H1 (cell line): ENCODE measurements around the gene CUBN. TPM values are rescaled to one million over a fixed set of nuclear protein-coding genes. Genes with fewer than 3 reads are reported as not detected.

Source experiments
- CTCF ChIA-PET: fragments of 300-600 bp; sonication (Branson Sonifier 250); formaldehyde crosslinking; loops from one replicate; lab custom pipeline; 2021; ENCODE audit not compliant: partially characterized antibody; lab: Charles Lee
- POLR2A ChIA-PET: fragments of 300-600 bp; sonication (Branson Sonifier 250); formaldehyde crosslinking; loops from one replicate; lab custom pipeline; 2021; ENCODE audit warnings: inconsistent platforms; ENCODE audit not compliant: partially characterized antibody; lab: Charles Lee
- DNase-seq, 2 experiments: peaks; one replicate each; pipeline versions ENCODE4 v3.0.0 to v3.0.0-alpha.2; 2010 to 2022; ENCODE audit warnings: low spot score in 2 of 2, low read depth in 1 of 2, mixed read lengths in 1 of 2
- FAIRE-seq: peaks from 2 replicates; lab custom pipeline; 2011; peaks lifted over from hg19 to GRCh38; lab: Jason Lieb, UNC
- H2AFZ ChIP-seq: 2 replicates; pipeline ENCODE4 v1.8.1; 2012; ENCODE audit warnings: low read length, inconsistent platforms
- H2AK5ac ChIP-seq: 2 replicates; pipeline ENCODE4 v1.6.1; 2013; ENCODE audit warnings: low read depth, low read length
- H2BK120ac ChIP-seq: replicated peaks from 2 replicates; pipeline ENCODE3; 2013; ENCODE audit warnings: low read depth, low read length, inconsistent platforms
- H2BK12ac ChIP-seq: 2 replicates; pipeline ENCODE4 v1.6.1; 2013; ENCODE audit warnings: low read depth, low read length
- H2BK15ac ChIP-seq: 2 replicates; pipeline ENCODE4 v1.6.1; 2013; ENCODE audit warnings: low read length
- H2BK20ac ChIP-seq: 2 replicates; pipeline ENCODE4 v1.6.1; 2013; ENCODE audit warnings: low read length
- H2BK5ac ChIP-seq: 2 replicates; pipeline ENCODE4 v1.6.1; 2013; ENCODE audit warnings: low read depth, low read length
- H3K14ac ChIP-seq: 2 replicates; pipeline ENCODE4 v1.6.1; 2013; ENCODE audit warnings: inconsistent platforms; ENCODE audit not compliant: insufficient read length
- H3K18ac ChIP-seq: 2 replicates; pipeline ENCODE4 v1.6.1; 2013; ENCODE audit warnings: low read length; ENCODE audit errors: extremely low read depth
- H3K23ac ChIP-seq: 2 replicates; pipeline ENCODE4 v1.6.1; 2013; ENCODE audit warnings: inconsistent platforms; ENCODE audit not compliant: insufficient read length
- H3K23me2 ChIP-seq: 2 replicates; pipeline ENCODE4 v1.6.1; 2013; ENCODE audit warnings: low read depth, low read length
- H3K27ac ChIP-seq: 2 replicates; pipeline ENCODE4 v1.6.1; 2011; ENCODE audit warnings: low read depth, low read length, inconsistent platforms
- H3K27me3 ChIP-seq, 4 experiments: replicated peaks in 1 of 4; 1 replicate in 1 of 4; 2 replicates in 3 of 4; pipeline versions ENCODE4 v1.6.1 to v1.8.1; 2011 to 2013; ENCODE audit warnings: low read length in 3 of 4, mild to moderate bottlenecking in 3 of 4, inconsistent platforms in 2 of 4, mixed read lengths in 2 of 4, moderate library complexity in 1 of 4; ENCODE audit not compliant: control insufficient read depth in 3 of 4, insufficient read depth in 3 of 4; ENCODE audit errors: extremely low read depth in 1 of 4
- H3K36me3 ChIP-seq, 4 experiments: 2 replicates each; pipeline versions ENCODE4 v1.6.1 to v1.8.1; 2011 to 2013; ENCODE audit warnings: mild to moderate bottlenecking in 4 of 4, low read length in 3 of 4, moderate library complexity in 2 of 4, control low read depth in 1 of 4, inconsistent platforms in 1 of 4; ENCODE audit not compliant: insufficient read depth in 4 of 4, control insufficient read depth in 2 of 4
- H3K4ac ChIP-seq: replicated peaks from 2 replicates; pipeline ENCODE3; 2013; ENCODE audit warnings: low read length, low read depth, mixed read lengths, inconsistent platforms; ENCODE audit not compliant: insufficient read length
- H3K4me1 ChIP-seq, 4 experiments: replicated peaks in 1 of 4; 1 replicate in 1 of 4; 2 replicates in 3 of 4; pipeline versions ENCODE4 v1.6.1 to v1.8.1; 2011 to 2013; ENCODE audit warnings: low read length in 3 of 4, inconsistent platforms in 2 of 4, mixed read lengths in 1 of 4; ENCODE audit not compliant: insufficient read depth in 4 of 4, control insufficient read depth in 3 of 4
- H3K4me2 ChIP-seq, 2 experiments: 2 replicates each; pipeline versions ENCODE4 v1.6.1 to v1.8.1; 2011 to 2013; ENCODE audit warnings: low read depth in 2 of 2, low read length in 2 of 2, control low read depth in 1 of 2, inconsistent platforms in 1 of 2, mild to moderate bottlenecking in 1 of 2; ENCODE audit not compliant: insufficient read depth in 1 of 2
- H3K4me3 ChIP-seq, 4 experiments: fragments of 200-600, 300-600 bp in 1 of 4; sonication (generic), shearing (Covaris generic), sonication (Bioruptor Twin) in 1 of 4; 2 replicates each; pipeline versions ENCODE4 v1.5.1 to v1.8.1; 2011 to 2016; ENCODE audit warnings: low read length in 4 of 4, low read depth in 3 of 4, control low read depth in 2 of 4, inconsistent platforms in 2 of 4, mild to moderate bottlenecking in 2 of 4, mixed read lengths in 1 of 4, moderate library complexity in 1 of 4; ENCODE audit not compliant: insufficient read depth in 2 of 4; ENCODE audit errors: extremely low read depth in 1 of 4
- H3K56ac ChIP-seq: replicated peaks from 2 replicates; pipeline ENCODE3; 2013; ENCODE audit warnings: low read depth, mild to moderate bottlenecking, mixed read lengths, low read length, inconsistent platforms; ENCODE audit not compliant: insufficient read length
- H3K79me1 ChIP-seq: 2 replicates; pipeline ENCODE4 v1.6.1; 2013; ENCODE audit warnings: low read depth, low read length, control low read depth
- H3K79me2 ChIP-seq, 2 experiments: 2 replicates each; pipeline versions ENCODE4 v1.6.1 to v1.8.1; 2012 to 2013; ENCODE audit warnings: low read length in 2 of 2, mild to moderate bottlenecking in 2 of 2, inconsistent platforms in 1 of 2; ENCODE audit not compliant: insufficient read depth in 2 of 2, control insufficient read depth in 1 of 2
- H3K9ac ChIP-seq, 4 experiments: replicated peaks in 1 of 4; 1 replicate in 1 of 4; 2 replicates in 3 of 4; pipeline versions ENCODE4 v1.6.1 to v1.8.1; 2011 to 2013; ENCODE audit warnings: low read depth in 3 of 4, low read length in 3 of 4, control low read depth in 2 of 4, mild to moderate bottlenecking in 2 of 4, moderate library complexity in 2 of 4, inconsistent platforms in 1 of 4; ENCODE audit errors: extremely low read depth in 1 of 4
- H3K9me3 ChIP-seq, 2 experiments: 2 replicates each; pipeline versions ENCODE4 v1.6.1 to v1.8.1; 2012 to 2013; ENCODE audit warnings: mild to moderate bottlenecking in 2 of 2, moderate library complexity in 2 of 2, control low read depth in 1 of 2, inconsistent platforms in 1 of 2, low read depth in 1 of 2, low read length in 1 of 2, mixed read lengths in 1 of 2; ENCODE audit not compliant: insufficient read depth in 2 of 2
- H4K20me1 ChIP-seq, 2 experiments: replicated peaks in 1 of 2; 2 replicates each; pipeline versions ENCODE3 to v1.8.1; 2011 to 2013; ENCODE audit warnings: inconsistent platforms in 2 of 2, low read length in 2 of 2, mild to moderate bottlenecking in 1 of 2; ENCODE audit not compliant: insufficient read depth in 2 of 2, control insufficient read depth in 1 of 2
- H4K5ac ChIP-seq: 2 replicates; pipeline ENCODE4 v1.6.1; 2013; ENCODE audit warnings: low read length, low read depth, mixed read lengths, inconsistent platforms; ENCODE audit not compliant: insufficient read length
- H4K8ac ChIP-seq: 2 replicates; pipeline ENCODE4 v1.8.0; 2013; ENCODE audit warnings: mild to moderate bottlenecking, moderate library complexity, low read length, inconsistent platforms; ENCODE audit not compliant: insufficient read depth; ENCODE audit errors: extremely low read depth
- H4K91ac ChIP-seq: replicated peaks from 2 replicates; pipeline ENCODE3; 2013; ENCODE audit warnings: low read length, mixed read lengths, inconsistent platforms; ENCODE audit not compliant: insufficient read length
- CREB1 ChIP-seq: IDR thresholded peaks from 2 replicates; pipeline ENCODE4 v1.6.1; 2012; ENCODE audit warnings: inconsistent platforms
- EP300 ChIP-seq, 2 experiments: IDR thresholded peaks; 1 replicate in 1 of 2; 2 replicates in 1 of 2; pipeline ENCODE4 v1.6.1; 2011 to 2012; ENCODE audit warnings: low read depth in 2 of 2, low read length in 2 of 2, mild to moderate bottlenecking in 2 of 2, borderline replicate concordance in 1 of 2, inconsistent platforms in 1 of 2, moderate library complexity in 1 of 2
- GABPA ChIP-seq: IDR thresholded peaks from 2 replicates; pipeline ENCODE4 v1.6.1; 2011; ENCODE audit warnings: mild to moderate bottlenecking, low read length, moderate library complexity, borderline replicate concordance; ENCODE audit not compliant: insufficient read depth
- polyA plus RNA-seq, 7 experiments: library from polyadenylated mRNA; depleted of rRNA in 3 of 7; stranded (reverse) in 5 of 7; unstranded in 2 of 7; fragments of >200 nt in 5 of 7; fragments of 200-250 nt in 2 of 7; gene quantifications; 1 replicate in 5 of 7; 2 replicates in 1 of 7; 4 replicates in 1 of 7; pipeline versions ENCODE4 v1.2.1 to v1.2.3, GENCODE V29; 2011 to 2013; ENCODE audit warnings: missing spikeins in 2 of 7, mixed read lengths in 2 of 7
- total RNA-seq: library from RNA; stranded (reverse); fragmentation: NEBNext Ultra II Directional; extraction: Animal tissue kit (Norgen Biotek cat#: 25700); gene quantifications from 2 replicates; pipeline ENCODE4 v1.2.1, GENCODE V29; 2021

CUBN gene
- total and polyA plus RNA-seq, 2 of the 8 experiments (the other 6 are each of a cell fraction or from before 2014, with no cell fraction given), result 0.04 to 0.08 TPM

DNA sequence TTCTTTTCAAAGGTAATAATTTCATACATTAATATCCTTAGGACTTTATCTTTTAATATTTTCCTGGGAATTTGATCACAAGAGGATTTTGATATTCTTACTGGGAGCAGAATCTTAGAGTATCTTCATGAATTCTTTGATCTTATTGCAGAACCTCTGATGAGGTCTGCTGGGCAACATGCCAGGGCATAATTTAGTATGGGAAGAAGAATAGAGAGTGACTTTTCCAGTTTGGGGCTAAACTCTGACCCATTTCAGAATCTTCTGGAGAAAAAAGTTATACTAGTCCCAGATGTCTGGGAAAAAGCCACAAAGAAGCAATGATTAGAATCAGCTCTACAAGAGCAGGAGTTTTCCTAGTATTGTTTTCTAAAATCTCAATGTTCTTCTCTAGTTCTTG is 284.4 kb downstream of the CUBN start:
- ChIA-PET POLR2A (no interaction called here), CTCF (interaction anchor here (0.5 to 2.6 kb wide), 16 partner anchors 11 to 585 kb away, joined by 3 to 11 read pairs (median 3); no protein-coding TSS in a partner anchor)
- DNase-seq (no peak), FAIRE-seq (no peak)
- H3K56ac ChIP-seq, result no peak overlapping the region
- H3K27me3 ChIP-seq, result no peaks in the 10 kb centered on the region
- H3K36me3 ChIP-seq, result no peaks in the 10 kb centered on the region
- H3K9me3 ChIP-seq, result no peaks in the 10 kb centered on the region
- H3K4ac ChIP-seq, result no peak overlapping the region
- H2BK12ac ChIP-seq, result no peak overlapping the region
- H2BK15ac ChIP-seq, result no peak overlapping the region
- no peak overlapping the region for H2AFZ ChIP-seq
- H3K18ac ChIP-seq, result no peak overlapping the region
- H4K5ac ChIP-seq, result no peak overlapping the region
- no peak overlapping the region for H2BK5ac ChIP-seq
- H4K91ac ChIP-seq, result no peak overlapping the region
- H4K8ac ChIP-seq, result no peak overlapping the region
- H2BK20ac ChIP-seq, result no peak overlapping the region
- H3K79me1 ChIP-seq, result no peaks in the 10 kb centered on the region
- H3K23me2 ChIP-seq, result no peaks in the 10 kb centered on the region; the same call in 1 of the 2 replicates
- H3K79me2 ChIP-seq, result no peaks in the 10 kb centered on the region
- H3K23ac ChIP-seq, result no peak overlapping the region
- no peak overlapping the region for H3K27ac ChIP-seq
- H3K4me2 ChIP-seq, result no peak overlapping the region
- H3K14ac ChIP-seq, result no peak overlapping the region
- no peak overlapping the region for H3K4me3 ChIP-seq
- H4K20me1 ChIP-seq, result no peaks in the 10 kb centered on the region
- H2AK5ac ChIP-seq, result no peak overlapping the region
- no peak overlapping the region for H2BK120ac ChIP-seq
- H3K4me1 ChIP-seq, result no peaks in the 10 kb centered on the region; a peak in 1 of 7 replicates
- no peak overlapping the region for H3K9ac ChIP-seq
- TF ChIP-seq EP300 (IDR thresholded peaks at IDR 0.05; ENCODE audit: borderline replicate concordance in 1 of 2, low read depth in 2 of 2, low read length in 2 of 2), result no peak
- no peak for TF ChIP-seq CREB1
- no peak for TF ChIP-seq GABPA
